ENCODE results near the gene SIGLEC10. TPM values are rescaled to one million over a fixed set of nuclear protein-coding genes. Genes with fewer than 3 reads are reported as not detected.

The SIGLEC10 gene
- total RNA-seq, 1 experiment from 2014 or later, result not detected

DNA sequence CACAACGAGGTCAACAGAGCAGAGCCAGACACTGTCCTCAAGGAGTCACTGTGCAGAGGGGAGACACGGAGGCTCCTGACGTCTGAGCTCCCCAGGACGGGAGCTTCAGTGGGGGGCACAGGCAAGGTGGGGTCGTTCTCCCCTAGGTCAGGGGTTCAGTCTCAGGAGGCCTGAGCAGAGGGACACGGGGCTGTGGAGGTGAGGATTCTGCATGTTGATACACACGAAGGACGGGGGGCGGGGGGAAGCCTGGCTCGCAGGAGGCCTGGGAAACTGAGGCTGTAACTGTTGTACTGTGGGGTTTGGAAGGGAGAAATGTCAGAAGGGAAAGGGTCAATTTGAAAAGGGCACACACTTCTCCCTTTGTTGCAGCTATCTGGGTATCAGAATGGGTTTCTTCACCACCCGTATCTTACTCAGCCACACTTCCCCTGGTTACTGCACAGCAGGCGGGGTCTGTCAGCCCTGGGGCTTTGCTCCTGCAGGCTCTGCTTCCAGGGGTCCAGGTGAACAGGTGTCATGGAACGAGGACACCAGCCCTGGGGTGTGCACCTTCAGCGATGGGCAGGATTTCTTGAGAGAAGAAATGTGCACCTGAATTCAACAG, 41.6 kb upstream of the SIGLEC10 start:
- DNase-seq (ENCODE audit: low read depth, low spot score) (no peak), ATAC-seq (no peak)
- Histone ChIP-seq H3K4me1 (ENCODE audit: control insufficient read depth, insufficient read depth, low read length) (no peaks in the 10 kb centered on the region), H3K27ac (ENCODE audit: low read length) (no peak overlapping the region), H3K27me3 (ENCODE audit: control insufficient read depth, insufficient read depth, low read length) (no peaks in the 10 kb centered on the region), H3K4me3 (ENCODE audit: low read depth in 2 of 2, low read length in 2 of 2) (no peak overlapping the region), H3K9me3 (ENCODE audit: control insufficient read depth, insufficient read depth, low read depth, low read length) (no peaks in the 10 kb centered on the region), H3K36me3 (ENCODE audit: control insufficient read depth, insufficient read depth, low read length) (no peaks in the 10 kb centered on the region)
- in situ Hi-C loops (cut with HindIII; ENCODE audit: low pct_unique_long_range_greater_than_20kb, low sequenced_read_pairs) (no loop called here), intact Hi-C loops (cut with micrococcal nuclease; ENCODE audit: unreplicated experiment) (no loop called here)
- TF ChIP-seq POLR2AphosphoS5 (IDR thresholded peaks at IDR 0.05; ENCODE audit: low read depth, low read length) (no peak), SIN3A (IDR thresholded peaks at IDR 0.05; ENCODE audit: borderline replicate concordance, insufficient read depth, low read depth, low read length) (no peak), TCF7L2 (IDR thresholded peaks at IDR 0.05; ENCODE audit: low read depth, low read length) (no peak)
- TF ChIP-seq, protein P1, sequence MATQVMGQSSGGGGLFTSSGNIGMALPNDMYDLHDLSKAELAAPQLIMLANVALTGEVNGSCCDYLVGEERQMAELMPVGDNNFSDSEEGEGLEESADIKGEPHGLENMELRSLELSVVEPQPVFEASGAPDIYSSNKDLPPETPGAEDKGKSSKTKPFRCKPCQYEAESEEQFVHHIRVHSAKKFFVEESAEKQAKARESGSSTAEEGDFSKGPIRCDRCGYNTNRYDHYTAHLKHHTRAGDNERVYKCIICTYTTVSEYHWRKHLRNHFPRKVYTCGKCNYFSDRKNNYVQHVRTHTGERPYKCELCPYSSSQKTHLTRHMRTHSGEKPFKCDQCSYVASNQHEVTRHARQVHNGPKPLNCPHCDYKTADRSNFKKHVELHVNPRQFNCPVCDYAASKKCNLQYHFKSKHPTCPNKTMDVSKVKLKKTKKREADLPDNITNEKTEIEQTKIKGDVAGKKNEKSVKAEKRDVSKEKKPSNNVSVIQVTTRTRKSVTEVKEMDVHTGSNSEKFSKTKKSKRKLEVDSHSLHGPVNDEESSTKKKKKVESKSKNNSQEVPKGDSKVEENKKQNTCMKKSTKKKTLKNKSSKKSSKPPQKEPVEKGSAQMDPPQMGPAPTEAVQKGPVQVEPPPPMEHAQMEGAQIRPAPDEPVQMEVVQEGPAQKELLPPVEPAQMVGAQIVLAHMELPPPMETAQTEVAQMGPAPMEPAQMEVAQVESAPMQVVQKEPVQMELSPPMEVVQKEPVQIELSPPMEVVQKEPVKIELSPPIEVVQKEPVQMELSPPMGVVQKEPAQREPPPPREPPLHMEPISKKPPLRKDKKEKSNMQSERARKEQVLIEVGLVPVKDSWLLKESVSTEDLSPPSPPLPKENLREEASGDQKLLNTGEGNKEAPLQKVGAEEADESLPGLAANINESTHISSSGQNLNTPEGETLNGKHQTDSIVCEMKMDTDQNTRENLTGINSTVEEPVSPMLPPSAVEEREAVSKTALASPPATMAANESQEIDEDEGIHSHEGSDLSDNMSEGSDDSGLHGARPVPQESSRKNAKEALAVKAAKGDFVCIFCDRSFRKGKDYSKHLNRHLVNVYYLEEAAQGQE (IDR thresholded peaks at IDR 0.05; ENCODE audit: insufficient read depth in 1 of 2, low read depth in 2 of 2, low read length in 1 of 2), result no peak
- TF ChIP-seq, protein P2, sequence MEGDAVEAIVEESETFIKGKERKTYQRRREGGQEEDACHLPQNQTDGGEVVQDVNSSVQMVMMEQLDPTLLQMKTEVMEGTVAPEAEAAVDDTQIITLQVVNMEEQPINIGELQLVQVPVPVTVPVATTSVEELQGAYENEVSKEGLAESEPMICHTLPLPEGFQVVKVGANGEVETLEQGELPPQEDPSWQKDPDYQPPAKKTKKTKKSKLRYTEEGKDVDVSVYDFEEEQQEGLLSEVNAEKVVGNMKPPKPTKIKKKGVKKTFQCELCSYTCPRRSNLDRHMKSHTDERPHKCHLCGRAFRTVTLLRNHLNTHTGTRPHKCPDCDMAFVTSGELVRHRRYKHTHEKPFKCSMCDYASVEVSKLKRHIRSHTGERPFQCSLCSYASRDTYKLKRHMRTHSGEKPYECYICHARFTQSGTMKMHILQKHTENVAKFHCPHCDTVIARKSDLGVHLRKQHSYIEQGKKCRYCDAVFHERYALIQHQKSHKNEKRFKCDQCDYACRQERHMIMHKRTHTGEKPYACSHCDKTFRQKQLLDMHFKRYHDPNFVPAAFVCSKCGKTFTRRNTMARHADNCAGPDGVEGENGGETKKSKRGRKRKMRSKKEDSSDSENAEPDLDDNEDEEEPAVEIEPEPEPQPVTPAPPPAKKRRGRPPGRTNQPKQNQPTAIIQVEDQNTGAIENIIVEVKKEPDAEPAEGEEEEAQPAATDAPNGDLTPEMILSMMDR (IDR thresholded peaks at IDR 0.05), result no peak
- no TSS peak for BruUV-seq (replicated peaks)
- ChIA-PET POLR2A (no interaction called here), CTCF (interaction anchor here (0.6 kb wide), 1 partner anchor 202 kb away, joined by 8 read pairs; no protein-coding TSS in a partner anchor)

DNA sequence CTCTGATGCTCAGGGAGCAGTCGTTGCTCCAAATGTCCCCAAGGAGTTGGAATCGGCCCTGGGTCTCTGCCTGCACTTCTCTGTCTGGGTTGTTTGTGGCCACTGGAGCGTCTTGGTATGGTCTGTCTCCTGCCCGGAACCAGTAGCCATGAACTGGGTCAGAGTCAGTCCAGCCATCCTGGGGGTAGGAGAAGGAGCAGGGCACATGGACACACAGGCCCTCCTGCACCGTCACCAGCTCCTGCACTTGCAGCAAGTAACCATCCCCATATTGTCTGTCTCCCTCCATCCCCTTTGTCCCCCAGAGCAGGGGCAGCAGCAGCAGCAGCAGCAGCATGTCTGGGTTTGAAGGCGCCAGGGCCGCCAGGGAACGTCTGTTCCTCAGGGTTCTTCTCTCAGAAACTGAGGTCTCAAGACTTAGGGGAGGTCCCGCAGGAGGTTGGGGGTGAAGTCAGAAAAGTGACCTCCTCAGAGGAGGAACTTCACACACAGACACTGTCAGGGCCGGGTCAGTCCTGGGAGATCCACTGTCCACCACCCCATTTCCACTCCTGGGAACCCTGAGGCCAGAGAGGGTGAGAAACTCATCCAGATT, 40.7 kb upstream of the SIGLEC10 start, which contains the start of gene SIGLEC8:
TSS of gene SIGLEC8 (minus strand) at position 404 of the 595 bp plus-strand sequence. CDS start at position 337, 67 bp downstream.
- TF ChIP-seq POLR2AphosphoS5 (IDR thresholded peaks at IDR 0.05; ENCODE audit: low read depth, low read length), result no peak
- TF ChIP-seq, protein P1 (IDR thresholded peaks at IDR 0.05; ENCODE audit: insufficient read depth in 1 of 2, low read depth in 2 of 2, low read length in 1 of 2), result no peak
- no peak for TF ChIP-seq TCF7L2 (IDR thresholded peaks at IDR 0.05; ENCODE audit: low read depth, low read length)
- TF ChIP-seq, protein P2 (IDR thresholded peaks at IDR 0.05), result no peak
- TF ChIP-seq SIN3A (IDR thresholded peaks at IDR 0.05; ENCODE audit: borderline replicate concordance, insufficient read depth, low read depth, low read length), result no peak
- CTCF ChIA-PET, result no interaction called here
- in situ Hi-C loops (cut with HindIII; ENCODE audit: low pct_unique_long_range_greater_than_20kb, low sequenced_read_pairs) (no loop called here), intact Hi-C loops (cut with micrococcal nuclease; ENCODE audit: unreplicated experiment) (no loop called here)
- no peak within 1 kb of the TSS for H3K27ac ChIP-seq (ENCODE audit: low read length)
- no peaks in the 10 kb centered on the region for H3K9me3 ChIP-seq (ENCODE audit: control insufficient read depth, insufficient read depth, low read depth, low read length)
- no peaks in the 10 kb centered on the region for H3K36me3 ChIP-seq (ENCODE audit: control insufficient read depth, insufficient read depth, low read length)
- no TSS peak for BruUV-seq (replicated peaks)
- DNase-seq (ENCODE audit: low read depth, low spot score) (no peak), ATAC-seq (no peak)
- H3K4me1 ChIP-seq (ENCODE audit: control insufficient read depth, insufficient read depth, low read length), result no peaks in the 10 kb centered on the region
- no peaks in the 10 kb centered on the region for H3K27me3 ChIP-seq (ENCODE audit: control insufficient read depth, insufficient read depth, low read length)
- H3K4me3 ChIP-seq (ENCODE audit: low read depth in 2 of 2, low read length in 2 of 2), result no peak within 1 kb of the TSS
- POLR2A ChIA-PET, result no interaction called here
